IgD-negative memory B cell (primary cell): ENCODE results near the gene PRDM15. TPM values are rescaled to one million over a fixed set of nuclear protein-coding genes. Genes with fewer than 3 reads are reported as not detected.

Experiments
- H3K27ac Mint-ChIP-seq, 3 donors: one replicate each; pipeline ENCODE4 v1.8.0; 2020 to 2022; ENCODE audit warnings: mild to moderate bottlenecking in 3 of 3, mixed read lengths in 3 of 3, moderate library complexity in 1 of 3
- H3K27me3 Mint-ChIP-seq: one replicate; pipeline ENCODE4 v1.8.0; 2021; ENCODE audit warnings: mixed read lengths
- H3K36me3 Mint-ChIP-seq: one replicate; pipeline ENCODE4 v1.8.0; 2020; ENCODE audit warnings: mild to moderate bottlenecking, mixed read lengths
- H3K4me1 Mint-ChIP-seq, 3 donors: one replicate each; pipeline ENCODE4 v1.8.0; 2020 to 2022; ENCODE audit warnings: mixed read lengths in 3 of 3, mild to moderate bottlenecking in 1 of 3
- H3K4me3 Mint-ChIP-seq, 4 donors: one replicate each; pipeline ENCODE4 v1.8.0; 2020 to 2022; ENCODE audit warnings: mild to moderate bottlenecking in 4 of 4, mixed read lengths in 4 of 4, moderate library complexity in 3 of 4
- H3K9me3 Mint-ChIP-seq, 3 donors: one replicate each; pipeline ENCODE4 v1.8.0; 2020 to 2021; ENCODE audit warnings: mixed read lengths in 3 of 3, mild to moderate bottlenecking in 1 of 3
- polyA plus RNA-seq: library from polyadenylated mRNA; unstranded; fragments of 300-500 nt; fragmentation: Illumina TruSeq; gene quantifications from one replicate; pipeline ENCODE4 v1.2.3, GENCODE V29; 2021

Gene PRDM15
- polyA plus RNA-seq, 1 donor from 2014 or later = 5.6 TPM

GRCh38 chr21:41898998-41899397 lies 19.9 kb upstream of the PRDM15 start:
- peaks cover 0 to 1% (median 0%) of the 10 kb centered on the region in 3 donors for H3K9me3 Mint-ChIP-seq
- H3K4me3 Mint-ChIP-seq = no peak overlapping the region
- H3K4me1 Mint-ChIP-seq = peaks cover 5 to 8% (median 8%) of the 10 kb centered on the region in 3 donors
- H3K36me3 Mint-ChIP-seq = peaks cover 1% of the 10 kb centered on the region
- peak overlapping the region in 1 of 3 donors; percentile 59 for H3K27ac Mint-ChIP-seq
- H3K27me3 Mint-ChIP-seq = no peaks in the 10 kb centered on the region

GRCh38 chr21:41897700-41898099 lies 18.6 kb upstream of the PRDM15 start:
- Mint-ChIP-seq H3K27me3 (no peaks in the 10 kb centered on the region), H3K27ac (no peak overlapping the region), H3K9me3 (peaks cover 0 to 1% (median 0%) of the 10 kb centered on the region in 3 donors), H3K36me3 (peaks cover 1% of the 10 kb centered on the region), H3K4me3 (no peak overlapping the region), H3K4me1 (peaks cover 5 to 8% (median 8%) of the 10 kb centered on the region in 3 donors)

DNA sequence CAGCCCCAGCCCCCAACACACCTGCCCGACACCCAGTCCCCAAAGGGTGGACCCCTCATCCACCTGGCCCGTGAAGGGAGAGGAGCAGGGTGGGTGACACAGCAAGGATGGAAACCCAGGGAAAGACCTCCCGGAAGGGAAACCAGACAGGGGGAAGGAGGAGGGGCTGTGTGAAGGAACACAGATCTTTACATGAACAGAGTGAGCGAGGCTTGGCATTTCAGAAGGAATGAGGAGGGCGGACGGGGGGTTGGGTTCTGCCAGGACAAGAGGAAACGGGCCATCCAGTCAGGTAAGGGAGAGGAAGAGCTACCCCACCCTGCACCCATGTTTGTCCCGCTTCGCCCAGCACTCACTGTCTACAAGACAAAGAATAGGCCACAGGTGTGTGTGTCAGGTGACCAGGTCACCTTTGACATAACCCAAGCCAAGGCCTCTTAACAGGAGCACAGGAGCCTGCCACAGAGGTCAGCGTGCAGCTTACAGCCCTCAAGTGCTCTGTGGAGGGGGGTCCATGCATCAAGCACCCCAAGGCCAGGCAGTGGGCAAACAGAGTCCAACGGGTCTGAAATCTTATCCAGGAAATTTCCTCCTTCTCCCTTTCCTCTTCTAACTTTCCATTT lies 18.0 kb upstream of the PRDM15 start:
- Mint-ChIP-seq H3K36me3 (peaks cover 1% of the 10 kb centered on the region), H3K27me3 (no peaks in the 10 kb centered on the region), H3K9me3 (peaks cover 0 to 1% (median 0%) of the 10 kb centered on the region in 3 donors), H3K27ac (no peak overlapping the region), H3K4me1 (peaks cover 5 to 8% (median 8%) of the 10 kb centered on the region in 3 donors), H3K4me3 (no peak overlapping the region)

DNA sequence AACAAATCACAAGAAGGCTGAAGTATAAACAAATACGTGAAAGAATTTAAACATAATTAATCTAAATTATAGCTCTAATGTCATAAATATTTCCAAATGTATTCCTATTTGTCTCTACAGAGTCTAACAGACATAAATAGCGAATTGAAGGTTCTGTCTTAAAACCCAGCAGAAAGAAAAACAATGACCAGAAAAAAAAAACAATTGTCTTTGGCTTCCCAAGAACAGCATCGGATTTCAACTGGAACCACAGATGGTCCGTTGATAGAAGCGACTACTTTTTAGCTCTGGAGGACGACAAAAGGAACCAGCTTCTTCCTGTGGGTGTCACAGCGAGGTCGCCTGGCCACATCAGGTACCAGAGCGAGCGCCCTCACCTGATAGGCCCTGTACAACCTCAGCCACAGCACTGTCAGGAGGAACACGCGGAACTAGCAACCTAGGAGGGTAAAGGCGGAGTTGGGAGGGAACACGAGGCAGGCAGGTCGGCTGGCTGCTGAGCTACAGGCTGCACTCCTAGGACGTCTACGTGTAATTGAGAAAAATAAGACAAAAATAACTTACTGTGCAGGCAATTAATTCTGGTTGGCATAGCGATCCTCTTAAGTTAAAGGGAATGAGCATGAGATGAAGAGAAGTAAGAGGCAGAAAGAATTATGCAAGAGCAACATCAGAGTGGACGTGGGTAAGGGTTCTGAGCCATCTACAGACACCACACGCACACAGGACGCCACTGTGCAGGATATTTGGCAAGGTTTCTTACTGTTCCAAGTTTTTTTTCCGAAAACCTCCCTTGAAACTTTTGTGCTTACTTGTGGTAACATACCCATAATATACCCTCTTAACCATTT lies 16.7 kb upstream of the PRDM15 start:
- Mint-ChIP-seq H3K4me3 (no peak overlapping the region), H3K4me1 (peaks cover 5 to 8% (median 8%) of the 10 kb centered on the region in 3 donors), H3K27ac (no peak overlapping the region), H3K9me3 (peaks cover 0 to 1% (median 0%) of the 10 kb centered on the region in 3 donors), H3K36me3 (peaks cover 1% of the 10 kb centered on the region), H3K27me3 (no peaks in the 10 kb centered on the region)

- Mint-ChIP-seq H3K27me3 (no peaks in the 10 kb centered on the region), H3K36me3 (peaks cover 1% of the 10 kb centered on the region), H3K27ac (no peak overlapping the region), H3K9me3 (peaks cover 0 to 1% (median 0%) of the 10 kb centered on the region in 3 donors), H3K4me1 (peaks cover 5 to 8% (median 8%) of the 10 kb centered on the region in 3 donors), H3K4me3 (no peak overlapping the region)
Measured at GRCh38 chr21:41894922-41895557, 15.9 kb upstream of the PRDM15 start.

DNA sequence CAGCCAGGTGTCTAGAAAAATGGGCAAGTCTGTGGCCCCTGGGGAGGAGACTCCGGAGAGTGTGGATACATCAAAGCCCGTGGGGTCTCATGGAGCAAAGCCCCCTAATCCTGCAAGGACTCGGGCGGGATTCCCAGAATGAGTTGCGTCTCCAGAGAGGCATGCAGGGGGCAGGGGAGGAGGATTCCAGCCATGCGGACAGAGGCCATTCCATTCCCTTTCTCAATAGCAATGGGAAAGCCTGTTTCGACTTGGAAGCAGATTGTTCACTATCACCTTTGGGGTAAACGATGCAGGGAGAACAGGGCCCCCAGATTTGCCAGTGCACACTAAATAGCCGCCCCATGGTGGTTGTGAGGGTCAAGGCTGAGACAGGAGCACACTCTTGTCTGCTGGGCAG lies 15.4 kb upstream of the PRDM15 start:
- H3K4me1 Mint-ChIP-seq = peaks cover 5 to 8% (median 7%) of the 10 kb centered on the region in 3 donors
- H3K36me3 Mint-ChIP-seq = peaks cover 1% of the 10 kb centered on the region
- peaks cover 0 to 1% (median 0%) of the 10 kb centered on the region in 3 donors for H3K9me3 Mint-ChIP-seq
- no peak overlapping the region for H3K4me3 Mint-ChIP-seq
- no peaks in the 10 kb centered on the region for H3K27me3 Mint-ChIP-seq
- no peak overlapping the region for H3K27ac Mint-ChIP-seq

GRCh38 chr21:41892726-41893125 lies 13.6 kb upstream of the PRDM15 start:
- Mint-ChIP-seq H3K4me3 (no peak overlapping the region), H3K4me1 (peaks cover 5 to 6% (median 5%) of the 10 kb centered on the region in 3 donors), H3K36me3 (no peaks in the 10 kb centered on the region), H3K27ac (no peak overlapping the region), H3K27me3 (no peaks in the 10 kb centered on the region), H3K9me3 (peaks cover 0 to 1% (median 0%) of the 10 kb centered on the region in 3 donors)

DNA sequence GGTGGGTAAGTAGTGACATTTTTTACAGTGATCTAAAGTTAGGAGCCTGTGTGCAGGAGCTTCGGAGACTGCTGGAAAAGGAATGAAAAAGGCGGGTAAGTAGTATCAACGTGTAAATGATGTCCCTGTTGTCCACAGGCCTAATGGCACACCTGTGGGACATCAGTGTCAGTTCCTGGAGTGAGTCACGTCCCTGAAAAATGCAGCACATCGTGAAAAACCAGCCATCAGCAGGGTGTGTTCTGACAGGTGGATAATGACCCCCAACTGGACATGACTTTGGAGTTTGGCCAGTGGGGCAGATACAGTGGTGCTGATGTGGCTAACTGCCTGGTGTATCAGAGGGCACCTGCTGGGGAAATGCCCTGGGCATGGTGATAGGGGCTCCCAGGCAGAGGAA lies 12.0 kb upstream of the PRDM15 start:
- H3K27ac Mint-ChIP-seq = no peak overlapping the region

DNA sequence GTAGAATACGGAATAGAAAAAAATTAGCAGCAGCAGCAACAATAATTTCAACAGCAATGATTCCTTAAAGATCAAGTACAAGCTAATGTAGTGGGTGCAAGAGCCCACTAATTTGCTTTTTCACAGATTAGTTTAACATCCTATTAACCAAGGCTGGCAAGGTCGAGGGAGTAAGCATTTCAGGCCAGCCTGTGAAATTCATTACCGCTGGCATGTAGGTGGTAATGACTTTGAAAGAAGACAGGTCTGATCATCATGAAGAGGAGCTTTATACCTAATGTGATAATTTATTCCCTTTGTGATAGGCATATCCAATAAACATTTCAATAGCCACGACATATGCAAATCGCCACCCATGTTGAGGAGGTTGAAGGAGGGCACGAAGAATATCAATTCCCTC lies 11.2 kb upstream of the PRDM15 start:
- Mint-ChIP-seq H3K27me3 (peaks cover 1% of the 10 kb centered on the region), H3K4me1 (peaks cover 3 to 6% (median 4%) of the 10 kb centered on the region in 3 donors), H3K4me3 (no peak overlapping the region), H3K9me3 (no peaks in the 10 kb centered on the region), H3K36me3 (no peaks in the 10 kb centered on the region), H3K27ac (peak overlapping the region in 1 of 3 donors; percentile 31)

More for the DNA sequence above, 12.0 kb upstream of the PRDM15 start:
- Mint-ChIP-seq H3K27me3 (no peaks in the 10 kb centered on the region), H3K36me3 (no peaks in the 10 kb centered on the region), H3K4me1 (peaks cover 5 to 6% (median 5%) of the 10 kb centered on the region in 3 donors), H3K9me3 (no peaks in the 10 kb centered on the region), H3K4me3 (peak overlapping the region in 1 of 4 donors; percentile 28)

DNA sequence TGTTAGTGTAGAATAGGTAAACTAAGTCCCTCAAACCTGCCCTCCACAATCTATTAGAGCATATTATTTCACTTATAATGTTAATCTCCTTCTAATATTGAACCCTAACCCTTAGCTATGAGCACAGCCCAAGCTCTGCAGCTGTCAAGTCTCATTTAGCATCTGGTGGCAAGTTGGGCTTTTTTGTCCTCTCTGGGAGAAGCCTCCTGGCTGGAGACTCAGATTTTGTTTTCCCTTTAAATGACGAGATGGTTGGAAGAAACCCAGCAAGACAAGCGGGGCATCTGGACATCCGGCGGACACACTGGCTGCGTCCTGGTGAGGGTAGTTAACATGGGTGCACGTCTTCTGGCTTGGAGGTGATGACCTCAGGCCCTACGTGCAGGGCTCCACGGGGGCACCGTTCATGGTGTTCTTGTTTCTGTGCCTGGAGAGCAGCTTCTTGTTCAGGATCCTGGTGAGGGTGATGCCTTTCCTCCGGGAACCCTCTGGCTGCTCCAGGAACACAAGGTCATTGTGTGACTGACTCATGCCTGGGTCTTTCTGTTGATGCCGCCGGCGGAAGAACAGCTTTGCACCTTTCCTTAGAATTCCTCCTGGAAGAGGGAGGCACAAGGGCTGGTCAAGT lies 9.7 kb upstream of the PRDM15 start:
- no peaks in the 10 kb centered on the region for H3K36me3 Mint-ChIP-seq
- no peak overlapping the region for H3K27ac Mint-ChIP-seq
- no peak overlapping the region for H3K4me3 Mint-ChIP-seq
- H3K27me3 Mint-ChIP-seq = peaks cover 3% of the 10 kb centered on the region
- peaks cover 3 to 7% (median 5%) of the 10 kb centered on the region in 3 donors for H3K4me1 Mint-ChIP-seq
- no peaks in the 10 kb centered on the region for H3K9me3 Mint-ChIP-seq

DNA sequence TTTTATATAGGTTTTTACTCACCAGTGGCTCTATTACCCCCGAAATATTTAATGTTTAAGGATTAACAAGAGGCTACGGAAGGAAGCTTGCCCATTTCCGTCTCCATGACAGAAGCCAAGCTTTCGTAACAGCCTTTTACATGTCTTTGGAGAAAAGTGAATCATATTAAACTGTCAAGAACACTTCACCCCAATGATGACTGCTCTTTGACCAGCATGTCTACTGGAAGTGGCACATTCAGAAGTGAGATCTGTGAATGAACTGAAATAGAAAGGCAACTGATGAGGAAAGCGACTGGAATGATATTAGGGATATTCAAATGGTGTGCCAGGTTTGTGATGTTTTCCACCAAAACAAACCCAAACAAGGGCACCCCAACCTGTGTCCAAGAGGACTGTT lies 8.5 kb upstream of the PRDM15 start:
- H3K27me3 Mint-ChIP-seq = peaks cover 3% of the 10 kb centered on the region
- H3K27ac Mint-ChIP-seq = no peak overlapping the region
- H3K36me3 Mint-ChIP-seq = no peaks in the 10 kb centered on the region
- no peak overlapping the region for H3K4me3 Mint-ChIP-seq
- no peaks in the 10 kb centered on the region for H3K9me3 Mint-ChIP-seq
- H3K4me1 Mint-ChIP-seq = peaks cover 3 to 7% (median 5%) of the 10 kb centered on the region in 3 donors

- no peak overlapping the region for H3K27ac Mint-ChIP-seq
- H3K27me3 Mint-ChIP-seq = peaks cover 3% of the 10 kb centered on the region
- no peak overlapping the region for H3K4me3 Mint-ChIP-seq
- peaks cover 3 to 7% (median 5%) of the 10 kb centered on the region in 3 donors for H3K4me1 Mint-ChIP-seq
- H3K9me3 Mint-ChIP-seq = no peaks in the 10 kb centered on the region
- H3K36me3 Mint-ChIP-seq = no peaks in the 10 kb centered on the region
Measured at GRCh38 chr21:41886328-41886727, 7.2 kb upstream of the PRDM15 start.

- H3K36me3 Mint-ChIP-seq = no peaks in the 10 kb centered on the region
- peak overlapping the region in 2 of 4 donors; percentile 68 to 71 for H3K4me3 Mint-ChIP-seq
- no peak overlapping the region for H3K27ac Mint-ChIP-seq
- peaks cover 3% of the 10 kb centered on the region for H3K27me3 Mint-ChIP-seq
- H3K4me1 Mint-ChIP-seq = peaks cover 3 to 7% (median 5%) of the 10 kb centered on the region in 3 donors
- H3K9me3 Mint-ChIP-seq = no peaks in the 10 kb centered on the region
Measured at GRCh38 chr21:41885341-41886024, 6.3 kb upstream of the PRDM15 start.

DNA sequence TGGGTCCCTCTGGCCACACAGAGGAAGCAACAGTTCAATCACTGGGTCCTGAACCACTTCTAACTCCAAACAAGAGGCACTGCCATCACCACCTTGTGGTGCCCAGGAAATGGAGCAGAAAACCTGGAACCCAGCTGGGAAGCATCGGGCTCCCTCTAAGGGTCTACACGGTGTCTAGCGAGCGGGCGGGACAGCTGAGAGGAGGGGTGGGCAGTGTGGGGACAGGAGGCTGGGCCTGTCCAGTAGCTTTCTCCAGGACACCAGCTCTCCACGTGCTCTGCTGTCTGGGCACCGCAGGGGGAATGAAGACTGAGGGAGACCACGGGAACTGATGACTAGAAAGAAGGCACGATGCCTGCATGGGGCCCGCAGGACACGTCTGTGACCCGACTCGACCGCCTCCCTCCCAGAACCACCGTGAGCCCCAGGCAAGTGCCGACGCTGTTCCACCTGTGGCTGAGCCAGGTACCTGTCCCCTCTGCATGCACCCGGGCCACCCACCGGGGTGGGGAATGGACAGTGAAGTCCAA lies 5.4 kb upstream of the PRDM15 start:
- Mint-ChIP-seq H3K4me3 (peak overlapping the region in 1 of 4 donors; percentile 34), H3K9me3 (no peaks in the 10 kb centered on the region), H3K36me3 (no peaks in the 10 kb centered on the region), H3K27ac (peak overlapping the region in 1 of 3 donors; percentile 95), H3K4me1 (peaks cover 7 to 12% (median 9%) of the 10 kb centered on the region in 3 donors), H3K27me3 (peaks cover 3% of the 10 kb centered on the region)
